ENCODE measurements around the gene LMF2.
"Not testable (repeated sequence)": the region's sequence is repeated elsewhere in the genome, so short reads cannot be mapped to it uniquely, and the experiment has no call there.

LMF2 gene

GRCh38 chr22:50523458-50523805, 15.9 kb upstream of the LMF2 start:
- DNase-seq: no peak

- DNase-seq: no peak
Observed at GRCh38 chr22:50522806-50523438, 15.4 kb upstream of the LMF2 start.

- no peak for DNase-seq
Observed at GRCh38 chr22:50522208-50522805, 14.8 kb upstream of the LMF2 start.

GRCh38 chr22:50521710-50522109, 14.2 kb upstream of the LMF2 start:
- DNase-seq: no peak

GRCh38 chr22:50520826-50521453, 13.4 kb upstream of the LMF2 start:
- DNase-seq: no peak

- not testable (repeated sequence) for DNase-seq
Observed at GRCh38 chr22:50520184-50520583, 12.7 kb upstream of the LMF2 start.

GRCh38 chr22:50519151-50519550, 11.6 kb upstream of the LMF2 start:
- DNase-seq: no peak

GRCh38 chr22:50518606-50519005, 11.1 kb upstream of the LMF2 start:
- no peak for DNase-seq

- DNase-seq: no peak
Observed at GRCh38 chr22:50517495-50518260, 10.2 kb upstream of the LMF2 start.

GRCh38 chr22:50516891-50517290, 9.4 kb upstream of the LMF2 start:
- no peak for DNase-seq

GRCh38 chr22:50516068-50516467, 8.6 kb upstream of the LMF2 start:
- no peak for DNase-seq

- DNase-seq: no peak
Observed at GRCh38 chr22:50513175-50513574, 5.7 kb upstream of the LMF2 start.

- DNase-seq: no peak
Observed at GRCh38 chr22:50508897-50509296, 1.4 kb upstream of the LMF2 start.

- peak in 2 of 4 experiments; percentile 100 for DNase-seq
Observed at GRCh38 chr22:50507991-50508884, 736 bp upstream of the LMF2 start, which contains the start of gene NCAPH2. Gene NCAPH2 (plus strand): TSS chr22:50508224. CDS start chr22:50508338, 114 bp downstream.

- no peak for DNase-seq
Observed at GRCh38 chr22:50506611-50507420, 686 bp downstream of the LMF2 start.

- DNase-seq: no peak
Observed at GRCh38 chr22:50505776-50506610, 1.5 kb downstream of the LMF2 start.

GRCh38 chr22:50505276-50505775, 2.2 kb downstream of the LMF2 start:
- DNase-seq: no peak

- no peak for DNase-seq
Observed at GRCh38 chr22:50504369-50505211, 2.9 kb downstream of the LMF2 start.

- no peak for DNase-seq
Observed at GRCh38 chr22:50503475-50504145, 3.9 kb downstream of the LMF2 start.

Measured in activated CD4-positive, CD25-positive, alpha-beta regulatory T cell (primary cell).